Measurements from ENCODE around the gene CAPS.

Gene CAPS

DNA sequence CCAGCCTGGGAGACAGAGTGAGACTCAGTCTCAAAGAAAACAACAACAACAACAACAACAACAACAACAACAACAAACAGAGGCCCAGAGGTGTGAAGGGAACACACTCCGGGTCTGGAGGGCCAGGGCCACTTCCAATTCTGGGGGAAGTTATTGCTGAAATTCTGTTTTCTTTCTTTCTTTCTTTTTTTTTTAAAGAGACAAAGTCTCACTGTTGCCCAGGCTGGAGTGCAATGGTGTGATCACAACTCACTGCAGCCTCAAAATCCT, 3.5 kb upstream of the CAPS start:
- no peak for DNase-seq (ENCODE audit: low spot score)

DNA sequence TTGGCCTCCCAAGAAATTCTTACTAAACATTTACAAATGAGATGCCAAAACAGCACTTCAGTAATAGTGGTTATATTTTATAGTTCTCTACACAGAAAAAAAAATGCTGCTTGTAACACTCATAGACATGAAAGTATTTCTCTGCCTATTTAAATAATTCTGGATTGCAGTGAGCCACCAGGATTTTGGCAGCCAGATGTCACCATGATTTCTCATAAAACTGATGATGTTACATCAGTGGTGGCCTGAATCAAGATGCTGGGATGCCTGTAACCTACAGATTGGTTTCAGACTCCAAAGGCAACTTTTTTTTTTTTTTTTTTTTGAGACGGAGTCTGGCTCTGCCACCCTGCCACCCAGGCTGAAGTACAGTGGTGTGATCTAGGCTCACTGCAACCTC, 2.7 kb upstream of the CAPS start:
- DNase-seq (ENCODE audit: low spot score): no peak

GRCh38 chr19:5914358-5914774, 312 bp downstream of the CAPS start:
- DNase-seq (ENCODE audit: low spot score): no peak

DNA sequence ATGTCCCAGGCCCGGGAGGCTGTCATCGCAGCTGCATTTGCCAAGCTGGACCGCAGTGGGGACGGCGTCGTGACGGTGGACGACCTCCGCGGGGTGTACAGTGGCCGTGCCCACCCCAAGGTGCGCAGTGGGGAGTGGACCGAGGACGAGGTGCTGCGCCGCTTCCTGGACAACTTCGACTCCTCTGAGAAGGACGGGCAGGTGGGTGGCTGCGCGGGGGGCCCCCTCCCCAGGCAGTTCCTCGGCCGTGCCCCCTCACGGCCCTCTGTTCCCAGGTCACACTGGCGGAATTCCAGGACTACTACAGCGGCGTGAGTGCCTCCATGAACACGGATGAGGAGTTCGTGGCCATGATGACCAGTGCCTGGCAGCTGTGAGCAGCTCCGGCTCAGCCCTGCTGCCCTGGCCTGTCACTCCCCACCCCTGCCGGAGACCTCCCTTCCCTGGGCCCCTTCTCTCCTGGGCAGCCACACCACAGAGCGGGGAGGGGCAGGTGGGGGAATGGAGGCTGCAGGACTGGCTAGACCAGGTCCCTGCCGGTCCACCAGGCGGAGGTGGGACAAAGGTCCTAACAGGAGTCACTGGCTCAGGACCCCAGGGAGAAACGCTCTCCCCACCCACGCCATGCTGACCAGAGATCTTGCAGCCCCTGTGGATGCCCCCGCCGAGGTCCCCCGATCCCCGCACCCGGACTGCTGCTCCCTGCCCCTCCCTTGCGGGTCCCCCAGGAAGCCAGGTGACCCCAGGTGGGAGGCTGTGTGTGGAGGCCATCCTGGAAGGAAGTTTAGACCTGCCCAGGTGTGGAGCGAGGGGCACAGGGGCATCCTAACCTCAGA, 1.1 kb downstream of the CAPS start:
- no peak for DNase-seq (ENCODE audit: low spot score)

- DNase-seq (ENCODE audit: low spot score): no peak
Observed at GRCh38 chr19:5915782-5916165, 1.7 kb downstream of the CAPS start.

DNA sequence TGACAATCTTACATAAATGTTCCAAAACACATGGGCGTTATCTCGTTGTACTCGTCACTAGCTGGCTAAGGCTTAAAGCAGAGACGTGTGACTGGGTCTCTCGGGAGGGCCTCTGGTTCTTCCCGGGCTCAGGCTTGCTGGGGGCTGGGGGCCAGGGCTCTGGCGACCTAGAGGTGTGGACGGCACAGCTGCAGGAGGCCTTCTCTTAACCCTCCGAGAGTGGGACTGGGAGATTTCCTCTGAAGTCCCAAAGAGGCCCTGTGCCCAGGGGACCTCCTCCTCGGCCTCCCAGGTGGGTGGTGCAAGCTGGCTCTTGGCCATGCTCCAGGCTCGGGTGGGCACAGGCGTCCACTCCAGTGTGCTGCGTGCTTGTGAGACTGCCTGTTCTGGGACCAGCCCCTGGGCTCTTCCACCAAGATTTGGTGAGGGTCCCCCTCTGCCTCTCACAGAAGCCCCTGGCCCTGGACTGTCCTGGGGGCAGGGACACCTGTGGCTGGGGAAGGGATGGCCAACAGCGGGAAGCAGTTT, 2.2 kb downstream of the CAPS start:
- no peak for DNase-seq (ENCODE audit: low spot score)

DNA sequence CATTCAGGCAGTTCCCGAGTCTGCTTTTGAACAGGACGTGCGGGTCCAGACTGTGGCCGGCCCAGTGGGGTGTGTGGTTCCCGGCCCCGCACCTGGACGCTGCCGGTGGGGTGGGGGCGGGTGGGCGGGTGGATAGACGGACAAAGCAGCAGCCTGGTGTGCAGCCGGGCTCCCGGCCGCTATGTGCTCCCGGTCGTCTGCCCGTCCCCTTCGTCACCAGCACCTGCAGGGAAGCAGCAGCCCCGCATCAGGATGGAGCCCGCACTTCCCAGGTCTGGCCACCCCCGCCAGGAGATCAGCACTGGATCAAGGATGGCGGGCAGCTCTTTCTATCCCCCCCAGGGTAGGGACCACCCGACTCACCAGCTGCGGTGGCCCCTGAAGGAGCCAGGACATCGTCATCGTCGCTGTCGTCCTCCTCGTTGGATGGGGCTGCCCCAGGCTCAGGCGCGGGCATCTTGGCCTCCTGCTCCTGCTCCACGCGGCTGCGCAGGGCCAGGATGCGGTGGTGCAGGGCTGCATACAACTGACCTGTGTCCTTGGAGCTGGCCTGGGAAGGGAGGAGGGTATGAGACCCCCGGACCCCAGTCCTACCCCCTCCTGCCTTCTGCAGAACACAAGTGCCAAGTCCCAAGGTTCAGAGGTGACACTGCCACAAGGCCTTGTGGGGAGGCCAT, 3.5 kb downstream of the CAPS start:
- DNase-seq (ENCODE audit: low spot score): no peak

- DNase-seq (ENCODE audit: low spot score): no peak
Observed at GRCh38 chr19:5918463-5919079, 4.5 kb downstream of the CAPS start.

GRCh38 chr19:5921516-5922160, 7.6 kb downstream of the CAPS start:
- no peak for DNase-seq (ENCODE audit: low spot score)

GRCh38 chr19:5922161-5922545, 8.1 kb downstream of the CAPS start:
- DNase-seq (ENCODE audit: low spot score): no peak

DNA sequence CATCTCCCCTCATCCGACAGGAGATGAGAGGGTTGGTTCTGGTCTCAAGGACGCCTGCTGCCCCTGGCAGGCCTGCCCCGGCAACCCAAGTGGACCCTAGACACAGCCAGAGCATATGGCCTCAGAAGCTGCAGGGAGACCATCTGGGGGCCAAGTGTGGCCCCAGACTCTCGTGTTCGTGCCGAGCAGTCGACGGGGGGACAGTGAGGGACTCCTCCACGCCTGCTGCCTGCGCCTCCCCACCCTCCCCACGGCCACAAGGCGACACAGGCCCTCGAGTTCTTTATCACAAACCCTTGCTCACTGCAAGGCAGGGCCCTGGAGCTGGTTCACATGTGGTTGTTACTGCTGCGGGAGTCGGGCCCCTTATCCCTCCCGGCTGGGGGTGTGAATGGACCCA, 9.3 kb downstream of the CAPS start:
- DNase-seq (ENCODE audit: low spot score): no peak

GRCh38 chr19:5925830-5926427, 11.9 kb downstream of the CAPS start:
- no peak for DNase-seq (ENCODE audit: low spot score)

GRCh38 chr19:5926641-5927440, 12.8 kb downstream of the CAPS start:
- DNase-seq (ENCODE audit: low spot score): no peak

DNA sequence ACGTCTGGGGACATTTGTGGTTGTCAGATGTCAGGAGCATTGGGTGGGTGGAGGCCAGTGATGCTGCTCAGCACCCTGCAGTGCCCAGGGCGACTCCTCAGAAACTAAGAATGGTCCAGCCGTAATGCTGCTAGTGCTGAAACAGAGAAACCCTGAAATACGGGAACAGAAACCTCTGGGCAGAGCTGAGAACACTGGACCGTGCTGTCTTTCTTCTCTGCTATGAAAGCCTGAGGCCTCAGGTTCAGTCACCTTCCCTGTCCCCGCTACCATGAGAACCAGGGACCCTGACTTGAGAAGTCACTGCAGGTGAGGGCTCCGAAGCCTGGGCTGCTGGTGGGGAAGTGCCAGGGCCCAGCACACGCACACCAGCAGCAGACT, 13.4 kb downstream of the CAPS start:
- no peak for DNase-seq (ENCODE audit: low spot score)

- DNase-seq (ENCODE audit: low spot score): no peak
Observed at GRCh38 chr19:5929179-5929578, 15.1 kb downstream of the CAPS start.

GRCh38 chr19:5929625-5930024, 15.6 kb downstream of the CAPS start:
- no peak for DNase-seq (ENCODE audit: low spot score)

- DNase-seq (ENCODE audit: low spot score): no peak
Observed at GRCh38 chr19:5931251-5931650, 17.2 kb downstream of the CAPS start.

DNA sequence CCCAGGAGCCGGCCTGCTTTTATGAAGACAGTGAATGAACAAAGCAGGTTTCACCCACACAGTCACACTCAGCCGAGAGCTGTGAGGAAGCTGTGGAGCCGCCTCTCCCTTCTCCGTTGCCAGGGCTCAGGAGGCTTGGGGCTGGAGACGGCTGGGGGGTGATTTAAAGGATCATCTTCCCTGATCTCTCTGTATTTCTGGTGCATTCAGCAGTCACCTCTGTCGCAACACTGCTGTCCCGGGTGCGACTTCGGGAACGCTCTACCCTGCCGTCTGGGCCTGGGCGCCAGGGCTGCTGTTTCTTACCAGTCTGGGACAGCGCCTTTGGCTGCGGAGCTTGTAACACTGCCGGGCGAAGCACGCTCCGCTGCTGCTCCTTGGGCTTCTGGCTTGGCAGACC, 18.1 kb downstream of the CAPS start:
- DNase-seq (ENCODE audit: low spot score): no peak

DNA sequence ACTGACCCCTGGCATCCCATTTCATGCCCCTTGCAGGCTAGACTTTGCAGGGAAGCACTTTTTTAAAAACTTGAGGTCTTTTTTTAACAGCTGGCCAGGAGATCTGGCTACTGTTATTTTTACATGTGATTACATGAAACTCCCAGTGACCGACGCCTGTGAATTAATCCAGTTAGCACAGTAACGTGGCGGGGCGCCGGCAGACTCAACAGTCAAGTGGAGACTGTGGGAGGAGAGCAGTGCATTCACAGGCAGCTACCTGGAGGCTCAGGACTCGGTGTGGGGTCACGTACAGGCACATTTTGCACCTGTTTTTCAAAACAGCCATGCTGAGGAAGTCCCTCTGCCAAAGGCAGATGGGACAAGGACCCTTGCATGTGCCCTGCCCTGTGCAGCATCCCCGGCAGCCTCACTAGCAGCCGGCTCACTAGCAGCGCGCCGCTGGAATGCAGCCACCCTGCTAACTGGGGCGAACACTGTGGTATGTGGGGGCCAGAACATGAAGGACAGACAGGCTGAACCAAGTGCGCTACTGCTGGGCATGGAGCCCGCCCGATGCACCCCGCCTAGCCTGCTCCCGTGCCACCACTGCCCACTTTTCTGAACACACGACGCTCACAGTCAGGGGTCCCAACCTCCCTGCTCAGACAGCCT, 18.7 kb downstream of the CAPS start:
- no peak for DNase-seq (ENCODE audit: low spot score)

- no peak for DNase-seq (ENCODE audit: low spot score)
Observed at GRCh38 chr19:5933391-5934068, 19.5 kb downstream of the CAPS start.

DNA sequence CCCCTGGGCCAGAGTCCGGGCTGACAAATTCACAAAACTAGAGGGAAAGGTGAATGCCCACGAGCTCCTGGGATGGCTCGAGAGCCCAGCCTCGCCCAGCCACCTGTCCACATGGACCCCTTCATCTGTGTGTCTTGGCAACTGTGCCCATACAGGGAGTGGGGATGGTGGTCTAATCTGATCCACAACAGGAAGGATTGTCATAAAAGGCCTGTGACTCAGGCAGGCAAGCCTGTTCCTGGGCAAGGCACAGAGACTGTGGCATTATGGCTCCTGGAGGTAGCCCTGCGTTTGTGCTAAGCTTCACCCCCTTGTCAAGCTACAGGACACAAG, 20.0 kb downstream of the CAPS start:
- no peak for DNase-seq (ENCODE audit: low spot score)
